GM18520 (cell line): Measurements from ENCODE around the gene CFAP97D1.

Experiments used
- ATAC-seq: cut with Tn5 transposase; IDR thresholded peaks from one replicate; pipeline ENCODE4 v1.9.1; 2021; ENCODE audit not compliant: unreplicated experiment

Gene CFAP97D1

GRCh38 chr17:43825567-43825966, 45.3 kb downstream of the CFAP97D1 start:
- no peak for ATAC-seq

GRCh38 chr17:43826206-43826605, 46.0 kb downstream of the CFAP97D1 start:
- ATAC-seq = no peak

DNA sequence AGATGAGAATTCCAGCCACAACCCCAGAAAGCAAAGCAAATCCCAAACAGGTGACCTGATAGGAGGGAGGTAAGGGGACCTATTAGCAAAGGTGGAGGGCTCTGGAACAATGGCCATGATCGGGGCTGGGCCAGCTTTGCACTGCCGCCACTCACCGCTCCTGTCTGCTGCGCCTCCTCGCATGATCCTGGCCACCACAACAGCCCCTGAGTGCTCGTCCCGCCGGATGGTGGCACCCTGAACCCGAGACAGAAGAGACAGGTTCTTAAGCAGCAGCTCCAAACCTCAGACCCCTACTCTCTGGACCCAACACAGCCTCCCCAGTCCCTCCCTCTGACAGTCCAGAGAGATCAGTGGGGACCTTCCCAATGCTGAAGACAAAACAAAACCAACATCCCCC, 47.4 kb downstream of the CFAP97D1 start:
- ATAC-seq = no peak

DNA sequence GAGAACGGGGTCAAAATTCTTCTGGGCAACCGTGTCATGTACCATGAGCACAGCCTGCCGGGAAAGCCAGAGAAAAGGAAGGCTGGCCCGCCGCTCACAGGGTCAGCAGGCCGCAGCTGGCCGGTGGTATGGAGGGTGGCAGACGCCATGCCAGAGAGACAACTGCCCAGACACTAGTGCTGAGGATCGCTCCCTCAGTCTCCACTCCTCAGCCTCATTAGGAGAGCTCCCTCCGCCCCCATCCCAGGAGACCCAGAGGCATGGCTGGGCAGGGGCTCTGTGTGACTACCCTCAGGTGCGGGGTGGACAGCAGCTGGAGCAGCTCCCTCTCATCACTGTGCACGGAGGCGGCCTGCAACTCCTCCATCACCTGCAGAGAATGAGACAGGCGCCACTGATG, 49.5 kb downstream of the CFAP97D1 start:
- no peak for ATAC-seq

- ATAC-seq = no peak
Measured at GRCh38 chr17:43830510-43831140, 50.4 kb downstream of the CFAP97D1 start.

DNA sequence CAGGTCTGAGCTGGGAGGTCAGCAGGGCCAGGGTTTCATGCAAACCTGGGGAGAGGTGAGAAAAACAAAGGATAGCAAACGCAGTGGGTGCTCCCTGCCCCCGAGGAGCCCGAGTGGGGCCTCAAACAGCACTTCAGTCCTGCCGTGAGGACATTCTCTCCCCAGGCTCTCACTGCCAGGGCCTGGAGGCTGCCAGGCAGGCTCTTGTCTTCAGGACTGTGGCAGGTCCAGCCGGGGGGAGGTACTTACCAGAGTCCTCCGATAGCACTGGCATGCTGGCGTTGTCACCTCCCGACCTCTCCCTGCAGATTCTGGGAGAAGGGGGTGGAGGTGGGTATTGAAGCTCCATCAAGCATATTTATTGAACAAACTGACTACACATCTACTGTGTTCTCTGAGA, 51.4 kb downstream of the CFAP97D1 start:
- no peak for ATAC-seq

DNA sequence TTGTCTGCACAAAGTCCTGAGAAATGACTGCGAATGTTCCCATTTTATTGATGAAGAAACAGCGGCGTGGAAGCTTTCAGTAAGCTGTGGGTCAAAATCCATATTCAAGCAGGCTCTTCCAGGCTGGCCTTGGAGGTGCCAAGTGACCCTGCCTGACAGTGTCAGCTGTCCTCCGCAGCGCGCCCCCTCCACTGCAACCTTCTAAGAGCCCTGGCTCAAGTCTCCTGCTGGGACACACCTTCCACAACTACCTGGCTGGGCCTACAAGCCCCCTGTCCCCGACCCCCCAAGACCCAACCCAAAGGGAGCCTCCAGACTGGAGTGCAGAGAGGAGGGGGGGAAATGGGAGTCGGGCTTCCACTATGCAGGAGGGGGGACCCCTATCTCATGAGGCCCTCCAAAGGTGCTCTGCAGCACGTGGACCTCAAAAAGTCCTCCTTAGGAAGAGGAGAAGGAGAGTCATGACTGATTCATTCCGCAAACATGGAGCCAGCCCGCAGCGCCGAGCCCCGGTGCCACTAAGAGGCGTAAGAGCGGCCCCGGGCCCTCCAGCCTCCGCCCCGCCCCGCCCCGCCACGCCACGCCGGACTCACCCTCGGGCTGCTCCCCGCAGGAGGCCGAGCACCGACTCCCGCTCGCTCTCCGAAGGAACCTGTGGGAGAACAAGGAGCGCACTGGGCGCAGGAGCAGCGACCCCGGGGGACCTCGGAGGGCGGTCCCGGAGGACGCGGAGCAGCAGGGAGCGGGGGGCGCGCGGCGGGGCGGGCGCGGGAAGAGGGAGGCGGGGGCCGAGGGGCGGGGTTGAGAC, 52.1 kb downstream of the CFAP97D1 start:
- no peak for ATAC-seq

GRCh38 chr17:43832976-43833829, 53.0 kb downstream of the CFAP97D1 start, which contains the start of gene MPP3:
Gene MPP3 (minus strand): TSS chr17:43833146. CDS start chr17:43831906, 1,240 bp downstream.
- ATAC-seq = no peak

GRCh38 chr17:43834106-43834505, 53.9 kb downstream of the CFAP97D1 start:
- ATAC-seq = no peak
